DND-41 (cell line): ENCODE measurements around the gene CD63.

Experiments used
- ATAC-seq: fragments of 200-7000 bp; cut with Tn5 transposase; 3 replicates; pipeline ENCODE4 v1.9.1; 2021; ENCODE audit warnings: low read depth; ENCODE audit not compliant: insufficient read depth
- DNase-seq: peaks from one replicate; pipeline ENCODE4 v3.0.0-alpha.2; 2020
- H2AFZ ChIP-seq: 2 replicates; pipeline ENCODE4 v1.6.0; 2012; ENCODE audit warnings: low read depth, low read length
- H3K27ac ChIP-seq: 2 replicates; pipeline ENCODE4 v1.5.1; 2012; ENCODE audit warnings: low read length, inconsistent platforms
- H3K27me3 ChIP-seq: fragments of 200-600 bp; sonication (generic); 2 replicates; pipeline ENCODE4 v1.6.0; 2012; ENCODE audit warnings: low read length, mild to moderate bottlenecking, inconsistent platforms; ENCODE audit not compliant: insufficient read depth, poor library complexity
- H3K36me3 ChIP-seq: 2 replicates; pipeline ENCODE4 v1.5.1; 2012; ENCODE audit warnings: low read length, inconsistent platforms; ENCODE audit not compliant: insufficient read depth
- H3K4me1 ChIP-seq: 2 replicates; pipeline ENCODE4 v1.5.1; 2012; ENCODE audit warnings: mild to moderate bottlenecking, low read length; ENCODE audit not compliant: insufficient read depth
- H3K4me2 ChIP-seq: 2 replicates; pipeline ENCODE4 v1.6.0; 2012; ENCODE audit warnings: mild to moderate bottlenecking, moderate library complexity, low read length, inconsistent platforms; ENCODE audit not compliant: insufficient read depth
- H3K4me3 ChIP-seq, 2 experiments: fragments of 200-600 bp in 1 of 2; shearing (Covaris generic) in 1 of 2; 2 replicates each; pipeline ENCODE4 v1.5.1; 2012 to 2016; ENCODE audit warnings: inconsistent platforms in 2 of 2, low read length in 2 of 2, mild to moderate bottlenecking in 2 of 2, low read depth in 1 of 2, moderate library complexity in 1 of 2
- H3K79me2 ChIP-seq: 2 replicates; pipeline ENCODE4 v1.6.0; 2012; ENCODE audit warnings: low read length, inconsistent platforms; ENCODE audit not compliant: insufficient read depth
- H3K9ac ChIP-seq: 2 replicates; pipeline ENCODE4 v1.6.0; 2012; ENCODE audit warnings: low read depth, mild to moderate bottlenecking, inconsistent platforms, low read length, moderate library complexity
- H3K9me3 ChIP-seq: 2 replicates; pipeline ENCODE4 v1.5.1; 2012; ENCODE audit warnings: low read length, moderate library complexity, mild to moderate bottlenecking, inconsistent platforms; ENCODE audit not compliant: insufficient read depth, severe bottlenecking
- H4K20me1 ChIP-seq: 2 replicates; pipeline ENCODE4 v1.6.0; 2012; ENCODE audit warnings: low read length; ENCODE audit not compliant: insufficient read depth
- CTCF ChIP-seq: IDR thresholded peaks from 2 replicates; pipeline ENCODE4 v1.5.1; 2012; ENCODE audit warnings: borderline replicate concordance, low read length, moderate library complexity, mild to moderate bottlenecking; ENCODE audit not compliant: poor library complexity, severe bottlenecking; ENCODE audit errors: extremely low read depth
- EZH2 ChIP-seq: IDR thresholded peaks from 3 replicates; pipeline ENCODE4 v1.6.1; 2012; ENCODE audit warnings: borderline replicate concordance, low read depth, mild to moderate bottlenecking, moderate library complexity, low read length, inconsistent platforms; ENCODE audit not compliant: severe bottlenecking

The CD63 gene

DNA sequence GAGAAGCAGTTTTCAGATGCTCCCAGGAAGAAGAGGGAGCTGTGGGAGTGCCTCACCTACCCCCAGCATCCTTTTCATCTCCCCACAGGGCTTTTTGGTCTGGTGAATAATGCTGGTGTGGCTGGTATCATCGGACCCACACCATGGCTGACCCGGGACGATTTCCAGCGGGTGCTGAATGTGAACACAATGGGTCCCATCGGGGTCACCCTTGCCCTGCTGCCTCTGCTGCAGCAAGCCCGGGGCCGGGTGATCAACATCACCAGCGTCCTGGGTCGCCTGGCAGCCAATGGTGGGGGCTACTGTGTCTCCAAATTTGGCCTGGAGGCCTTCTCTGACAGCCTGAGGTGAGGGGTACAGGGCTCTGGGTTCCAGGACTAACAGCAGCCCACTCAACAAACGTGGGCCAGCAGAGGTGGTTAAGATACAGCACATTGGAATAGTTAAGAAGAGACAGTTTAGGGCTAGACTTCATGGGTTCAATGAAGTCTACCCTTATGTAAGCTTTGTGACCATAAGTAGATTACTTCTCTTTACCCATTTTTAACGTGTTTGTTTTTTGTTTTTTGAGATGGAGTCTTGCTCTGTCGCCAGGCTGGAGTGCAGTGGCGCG lies 7.1 kb downstream of the CD63 start:
- H2AFZ ChIP-seq = no peak overlapping the region
- no peak overlapping the region for H3K4me2 ChIP-seq
- H3K4me1 ChIP-seq = peaks cover 20% of the 10 kb centered on the region
- H3K27me3 ChIP-seq = no peaks in the 10 kb centered on the region
- no peaks in the 10 kb centered on the region; the same call in 1 of the 2 replicates for H4K20me1 ChIP-seq
- DNase-seq = no peak
- peaks cover 65% of the 10 kb centered on the region for H3K36me3 ChIP-seq
- H3K9ac ChIP-seq = no peak overlapping the region
- H3K4me3 ChIP-seq = no peak overlapping the region
- H3K27ac ChIP-seq = no peak overlapping the region
- H3K9me3 ChIP-seq = no peaks in the 10 kb centered on the region
- TF ChIP-seq EZH2 (no peak), CTCF (no peak)
- ATAC-seq = no peak
- H3K79me2 ChIP-seq = peaks cover 20% of the 10 kb centered on the region

DNA sequence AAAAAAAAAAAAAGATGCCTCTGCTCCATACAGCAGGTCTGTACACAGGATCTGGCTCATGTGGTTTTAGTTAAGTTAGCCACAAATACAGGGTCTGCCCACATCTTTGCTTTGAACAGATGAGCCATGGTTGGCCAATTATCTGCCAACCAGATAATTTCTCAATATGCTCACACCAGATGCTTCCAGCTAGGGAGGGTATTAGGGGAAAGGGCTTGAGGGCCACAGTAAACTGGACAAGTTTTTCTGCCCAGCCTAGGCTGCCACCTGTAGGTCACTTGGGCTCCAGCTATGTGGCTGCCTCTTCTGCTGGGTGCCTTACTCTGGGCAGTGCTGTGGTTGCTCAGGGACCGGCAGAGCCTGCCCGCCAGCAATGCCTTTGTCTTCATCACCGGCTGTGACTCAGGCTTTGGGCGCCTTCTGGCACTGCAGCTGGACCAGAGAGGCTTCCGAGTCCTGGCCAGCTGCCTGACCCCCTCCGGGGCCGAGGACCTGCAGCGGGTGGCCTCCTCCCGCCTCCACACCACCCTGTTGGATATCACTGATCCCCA lies 7.8 kb downstream of the CD63 start:
- Histone ChIP-seq H3K36me3 (peaks cover 59% of the 10 kb centered on the region), H4K20me1 (no peaks in the 10 kb centered on the region; the same call in 1 of the 2 replicates), H3K27me3 (no peaks in the 10 kb centered on the region), H3K9ac (no peak overlapping the region), H2AFZ (no peak overlapping the region), H3K4me1 (peaks cover 22% of the 10 kb centered on the region), H3K27ac (no peak overlapping the region), H3K9me3 (no peaks in the 10 kb centered on the region), H3K4me2 (no peak overlapping the region), H3K79me2 (peaks cover 24% of the 10 kb centered on the region), H3K4me3 (no peak overlapping the region)
- DNase-seq (no peak), ATAC-seq (no peak)
- peak; percentile 11 for TF ChIP-seq CTCF
- TF ChIP-seq EZH2 = no peak

DNA sequence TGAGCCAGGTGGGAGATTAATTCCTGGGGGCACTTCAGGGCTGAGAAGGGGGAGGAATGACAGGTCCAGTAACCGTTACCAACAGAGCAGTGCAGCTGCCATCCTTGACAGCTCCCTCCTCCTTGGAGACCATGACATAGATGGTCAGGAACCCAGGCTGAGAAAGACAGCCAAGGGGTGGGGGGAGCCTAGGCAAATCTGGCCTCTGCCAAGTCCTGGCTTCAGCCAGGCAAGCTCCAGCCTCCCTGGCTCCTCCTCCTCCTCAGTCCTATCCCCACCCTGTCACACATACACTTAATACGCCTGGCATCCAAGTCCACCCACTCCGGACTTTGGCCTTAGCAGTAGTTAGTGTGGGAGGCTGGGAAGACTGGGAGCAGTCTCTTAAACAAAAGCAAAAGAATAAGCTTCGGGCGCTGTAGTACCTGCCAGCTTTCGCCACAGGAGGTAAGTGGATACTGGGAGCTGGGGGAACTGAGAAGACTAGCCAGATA lies 8.7 kb downstream of the CD63 start, which contains the start of gene RDH5:
Gene RDH5 (plus strand): TSS at position 323 of the 494 bp plus-strand sequence. CDS start 792 bp downstream, outside the sequence.
- Histone ChIP-seq H3K79me2 (peaks cover 24% of the 10 kb centered on the region), H3K27me3 (no peaks in the 10 kb centered on the region), H3K4me2 (no peak within 1 kb of the TSS), H3K4me1 (peaks cover 29% of the 10 kb centered on the region), H3K9ac (no peak within 1 kb of the TSS), H3K27ac (no peak within 1 kb of the TSS), H3K36me3 (peaks cover 51% of the 10 kb centered on the region), H3K9me3 (no peaks in the 10 kb centered on the region), H4K20me1 (no peaks in the 10 kb centered on the region; the same call in 1 of the 2 replicates), H2AFZ (no peak within 1 kb of the TSS), H3K4me3 (no peak within 1 kb of the TSS)
- ATAC-seq (no peak), DNase-seq (no peak)
- TF ChIP-seq EZH2 (no peak), CTCF (no peak)
